Measurements from ENCODE around the gene OPCML. TPM values are rescaled to one million over a fixed set of nuclear protein-coding genes. Genes with fewer than 3 reads are reported as not detected.

The OPCML gene
- total RNA-seq, 2 donors from 2014 or later: under 0.01 TPM; not detected in 1

- Histone ChIP-seq H3K27me3 (no peaks in the 10 kb centered on the region), H3K4me3 (no peak overlapping the region), H3K9me3 (no peaks in the 10 kb centered on the region), H3K4me1 (no peaks in the 10 kb centered on the region), H3K36me3 (replicated peaks in 1 of 2; ENCODE audit: insufficient read depth in 1 of 2, low read depth in 2 of 2) (no peaks in the 10 kb centered on the region), H3K27ac (no peak overlapping the region)
- DNase-seq (no peak), ATAC-seq (no peak)
- intact Hi-C loops (cut with DNase I): no loop called here
- no peak for TF ChIP-seq POLR2A (IDR thresholded peaks at IDR 0.05)
- TF ChIP-seq, protein P1, sequence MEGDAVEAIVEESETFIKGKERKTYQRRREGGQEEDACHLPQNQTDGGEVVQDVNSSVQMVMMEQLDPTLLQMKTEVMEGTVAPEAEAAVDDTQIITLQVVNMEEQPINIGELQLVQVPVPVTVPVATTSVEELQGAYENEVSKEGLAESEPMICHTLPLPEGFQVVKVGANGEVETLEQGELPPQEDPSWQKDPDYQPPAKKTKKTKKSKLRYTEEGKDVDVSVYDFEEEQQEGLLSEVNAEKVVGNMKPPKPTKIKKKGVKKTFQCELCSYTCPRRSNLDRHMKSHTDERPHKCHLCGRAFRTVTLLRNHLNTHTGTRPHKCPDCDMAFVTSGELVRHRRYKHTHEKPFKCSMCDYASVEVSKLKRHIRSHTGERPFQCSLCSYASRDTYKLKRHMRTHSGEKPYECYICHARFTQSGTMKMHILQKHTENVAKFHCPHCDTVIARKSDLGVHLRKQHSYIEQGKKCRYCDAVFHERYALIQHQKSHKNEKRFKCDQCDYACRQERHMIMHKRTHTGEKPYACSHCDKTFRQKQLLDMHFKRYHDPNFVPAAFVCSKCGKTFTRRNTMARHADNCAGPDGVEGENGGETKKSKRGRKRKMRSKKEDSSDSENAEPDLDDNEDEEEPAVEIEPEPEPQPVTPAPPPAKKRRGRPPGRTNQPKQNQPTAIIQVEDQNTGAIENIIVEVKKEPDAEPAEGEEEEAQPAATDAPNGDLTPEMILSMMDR (IDR thresholded peaks at IDR 0.05): no peak
- WGBS, 2 donors: 59 to 62% methylated on average over 4 of the region's 4 CpGs
Observed at GRCh38 chr11:132821499-132821898, 710.8 kb downstream of the OPCML start.

DNA sequence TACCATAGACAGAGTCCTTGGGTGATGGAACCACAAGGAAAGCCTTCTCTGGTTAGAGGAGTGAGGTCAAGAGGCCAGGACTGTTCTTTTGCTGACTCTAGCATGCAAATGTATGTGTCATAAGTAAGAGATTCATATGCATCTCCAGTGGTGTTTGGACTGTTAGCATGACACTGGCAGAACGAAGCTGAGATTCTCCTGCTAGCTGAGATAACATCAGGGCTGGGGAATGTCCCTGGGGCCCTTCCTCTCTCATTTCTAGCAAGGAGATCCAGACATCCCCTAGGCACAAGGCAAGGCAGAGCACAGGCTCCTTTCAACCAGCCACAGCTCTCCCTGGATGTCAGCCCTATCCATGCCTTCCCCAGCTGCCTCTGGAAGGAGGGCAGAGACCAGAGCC is 711.3 kb downstream of the OPCML start:
- intact Hi-C loops (cut with DNase I): no loop called here
- no peak overlapping the region for H3K4me3 ChIP-seq
- WGBS, 2 donors: 19 to 60% methylated on average over 1 of the region's 1 CpG
- no peaks in the 10 kb centered on the region for H3K4me1 ChIP-seq
- no peaks in the 10 kb centered on the region for H3K27me3 ChIP-seq
- DNase-seq (no peak), ATAC-seq (no peak)
- TF ChIP-seq, protein P1 (IDR thresholded peaks at IDR 0.05): no peak
- no peak for TF ChIP-seq POLR2A (IDR thresholded peaks at IDR 0.05)
- H3K27ac ChIP-seq: no peak overlapping the region
- no peaks in the 10 kb centered on the region for H3K36me3 ChIP-seq (replicated peaks in 1 of 2; ENCODE audit: insufficient read depth in 1 of 2, low read depth in 2 of 2)
- no peaks in the 10 kb centered on the region for H3K9me3 ChIP-seq

GRCh38 chr11:132818951-132819350 is 713.4 kb downstream of the OPCML start:
- Histone ChIP-seq H3K36me3 (replicated peaks in 1 of 2; ENCODE audit: insufficient read depth in 1 of 2, low read depth in 2 of 2) (no peaks in the 10 kb centered on the region), H3K9me3 (no peaks in the 10 kb centered on the region), H3K27me3 (no peaks in the 10 kb centered on the region), H3K4me3 (no peak overlapping the region), H3K27ac (no peak overlapping the region), H3K4me1 (no peaks in the 10 kb centered on the region)
- intact Hi-C loops (cut with DNase I): no loop called here
- ATAC-seq (no peak), DNase-seq (no peak)
- TF ChIP-seq POLR2A (IDR thresholded peaks at IDR 0.05): no peak
- TF ChIP-seq, protein P1 (IDR thresholded peaks at IDR 0.05): no peak
- WGBS, 2 donors: 36 to 55% methylated on average over 1 of the region's 1 CpG

- Histone ChIP-seq H3K27me3 (no peaks in the 10 kb centered on the region), H3K27ac (no peak overlapping the region), H3K9me3 (no peaks in the 10 kb centered on the region), H3K36me3 (replicated peaks in 1 of 2; ENCODE audit: insufficient read depth in 1 of 2, low read depth in 2 of 2) (no peaks in the 10 kb centered on the region), H3K4me3 (no peak overlapping the region), H3K4me1 (no peaks in the 10 kb centered on the region)
- DNase-seq (no peak), ATAC-seq (no peak)
- intact Hi-C loops (cut with DNase I): no loop called here
- 74 to 79% methylated on average over 1 of the region's 1 CpG for WGBS, 2 donors
- TF ChIP-seq, protein P1 (IDR thresholded peaks at IDR 0.05): no peak
- no peak for TF ChIP-seq POLR2A (IDR thresholded peaks at IDR 0.05)
Observed at GRCh38 chr11:132817387-132817786, 714.9 kb downstream of the OPCML start.

DNA sequence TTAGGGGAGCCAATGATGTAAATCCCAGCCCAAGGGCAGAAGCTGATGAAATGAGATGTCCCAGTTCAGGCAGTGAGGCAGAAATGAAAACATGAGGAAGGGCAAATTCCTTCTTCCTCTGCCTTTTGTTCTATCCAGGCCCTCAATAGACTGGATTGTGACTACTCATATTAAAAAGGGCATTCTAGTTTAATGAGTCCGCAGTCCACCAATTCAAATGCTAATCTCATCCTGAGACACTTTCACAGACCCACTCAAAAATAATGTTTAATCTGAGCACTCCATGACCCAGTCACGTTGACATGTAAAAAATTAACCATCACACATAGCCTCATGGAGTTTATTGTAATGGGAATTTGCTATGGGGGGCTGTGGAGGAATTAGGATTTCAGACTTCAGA is 717.9 kb downstream of the OPCML start:
- 47 to 56% methylated on average over 2 of the region's 2 CpGs for WGBS, 2 donors
- intact Hi-C loops (cut with DNase I): no loop called here
- Histone ChIP-seq H3K9me3 (no peaks in the 10 kb centered on the region), H3K27me3 (no peaks in the 10 kb centered on the region), H3K4me1 (no peaks in the 10 kb centered on the region), H3K36me3 (replicated peaks in 1 of 2; ENCODE audit: insufficient read depth in 1 of 2, low read depth in 2 of 2) (no peaks in the 10 kb centered on the region), H3K4me3 (no peak overlapping the region), H3K27ac (no peak overlapping the region)
- DNase-seq (no peak), ATAC-seq (no peak)
- TF ChIP-seq, protein P1 (IDR thresholded peaks at IDR 0.05): no peak
- no peak for TF ChIP-seq POLR2A (IDR thresholded peaks at IDR 0.05)
